ENCODE data around the gene PRSS48. TPM values are rescaled to one million over a fixed set of nuclear protein-coding genes. Genes with fewer than 3 reads are reported as not detected.
"Not testable (repeated sequence)": the region's sequence is repeated elsewhere in the genome, so short reads cannot be mapped to it uniquely, and the experiment has no call there.

The PRSS48 gene
- not detected for polyA plus RNA-seq (ENCODE audit: insufficient read length in 12 of 12)
- long read RNA-seq, donor 1, result 0 reads
- long read RNA-seq, donor 2, result 0 reads
- long read RNA-seq, donor 3, result 0 reads
- long read RNA-seq, donor 4, result 0 reads
- long read RNA-seq, donor 5, result 0 reads
- long read RNA-seq, donor 6, result 0 reads
- long read RNA-seq, donor 7, result 0 reads
- long read RNA-seq, donor 8, result 0 reads
- long read RNA-seq, donor 9, result 0 reads
- long read RNA-seq, donor 10, result 0 reads
- long read RNA-seq, donor 11, result 0 reads

GRCh38 chr4:151276787-151277562 lies at the start of gene PRSS48:
Gene PRSS48, plus strand, starts transcription at chr4:151277161. Its CDS starts 12 bp downstream, at chr4:151277173.
- no peak for DNase-seq

- DNase-seq, result no peak
Measured at GRCh38 chr4:151227172-151227571, 49.8 kb upstream of the PRSS48 start.

GRCh38 chr4:151227731-151228130 lies 49.2 kb upstream of the PRSS48 start:
- DNase-seq, result peak; percentile 93

- peak; percentile 84 for DNase-seq
Measured at GRCh38 chr4:151228189-151229119, 48.5 kb upstream of the PRSS48 start.

GRCh38 chr4:151231915-151232595 lies 44.9 kb upstream of the PRSS48 start:
- DNase-seq, result no peak

GRCh38 chr4:151233600-151233999 lies 43.4 kb upstream of the PRSS48 start:
- DNase-seq, result no peak

GRCh38 chr4:151235373-151235772 lies 41.6 kb upstream of the PRSS48 start:
- DNase-seq, result not testable (repeated sequence)

- no peak for DNase-seq
Measured at GRCh38 chr4:151236036-151236435, 40.9 kb upstream of the PRSS48 start.

GRCh38 chr4:151238477-151238876 lies 38.5 kb upstream of the PRSS48 start:
- DNase-seq, result peak; percentile 35

- no peak for DNase-seq
Measured at GRCh38 chr4:151239608-151240007, 37.4 kb upstream of the PRSS48 start.

- DNase-seq, result no peak
Measured at GRCh38 chr4:151242305-151242704, 34.7 kb upstream of the PRSS48 start.

GRCh38 chr4:151246742-151247141 lies 30.2 kb upstream of the PRSS48 start:
- DNase-seq, result no peak

GRCh38 chr4:151247395-151247794 lies 29.6 kb upstream of the PRSS48 start:
- DNase-seq, result no peak

- no peak for DNase-seq
Measured at GRCh38 chr4:151248519-151248918, 28.4 kb upstream of the PRSS48 start.

GRCh38 chr4:151250706-151251105 lies 26.3 kb upstream of the PRSS48 start:
- no peak for DNase-seq

- DNase-seq, result no peak
Measured at GRCh38 chr4:151251603-151252304, 25.2 kb upstream of the PRSS48 start.

- not testable (repeated sequence) for DNase-seq
Measured at GRCh38 chr4:151255226-151255625, 21.7 kb upstream of the PRSS48 start.

GRCh38 chr4:151255680-151256079 lies 21.3 kb upstream of the PRSS48 start:
- DNase-seq, result not testable (repeated sequence)

GRCh38 chr4:151256134-151256533 lies 20.8 kb upstream of the PRSS48 start:
- no peak for DNase-seq

- no peak for DNase-seq
Measured at GRCh38 chr4:151257704-151258103, 19.3 kb upstream of the PRSS48 start.

- no peak for DNase-seq
Measured at GRCh38 chr4:151259752-151260151, 17.2 kb upstream of the PRSS48 start.

Measured in muscle of arm (tissue), 14 donors.